ENCODE measurements around the gene FNBP1L.
"Not testable (repeated sequence)": the region's sequence is repeated elsewhere in the genome, so short reads cannot be mapped to it uniquely, and the experiment has no call there.

Gene FNBP1L

GRCh38 chr1:93468662-93469061 is 20.7 kb downstream of the FNBP1L start:
- peaks cover 12% of the 10 kb centered on the region for H3K79me2 ChIP-seq
- H2AFZ ChIP-seq, result no peak overlapping the region
- no peak overlapping the region for H3K4me2 ChIP-seq (ENCODE audit: low read length)
- H3K9me3 ChIP-seq (ENCODE audit: control insufficient read depth, low read length), result no peaks in the 10 kb centered on the region
- H3K36me3 ChIP-seq (ENCODE audit: control insufficient read depth, insufficient read depth, low read length), result no peaks in the 10 kb centered on the region
- H3K4me1 ChIP-seq, result peaks cover 5% of the 10 kb centered on the region
- H3K27me3 ChIP-seq (ENCODE audit: control insufficient read depth, insufficient read depth, low read length), result no peaks in the 10 kb centered on the region
- TF ChIP-seq CTCF (IDR thresholded peaks at IDR 0.05), result no peak
- no peak overlapping the region for H3K9ac ChIP-seq
- H3K4me3 ChIP-seq (ENCODE audit: low read depth, low read length), result no peak overlapping the region
- no peak overlapping the region for H3K27ac ChIP-seq

GRCh38 chr1:93469223-93469622 is 21.3 kb downstream of the FNBP1L start:
- not testable (repeated sequence) for H3K36me3 ChIP-seq (ENCODE audit: control insufficient read depth, insufficient read depth, low read length); H3K4me1 ChIP-seq; H3K27me3 ChIP-seq (ENCODE audit: control insufficient read depth, insufficient read depth, low read length); H3K9me3 ChIP-seq (ENCODE audit: control insufficient read depth, low read length); H3K4me2 ChIP-seq (ENCODE audit: low read length); H3K27ac ChIP-seq; H3K9ac ChIP-seq; H2AFZ ChIP-seq; H3K4me3 ChIP-seq (ENCODE audit: low read depth, low read length)
- peaks cover 15% of the 10 kb centered on the region for H3K79me2 ChIP-seq

- Histone ChIP-seq H3K36me3 (ENCODE audit: control insufficient read depth, insufficient read depth, low read length) (no peaks in the 10 kb centered on the region), H3K9me3 (ENCODE audit: control insufficient read depth, low read length) (no peaks in the 10 kb centered on the region), H2AFZ (no peak overlapping the region), H3K9ac (no peak overlapping the region), H3K4me1 (peaks cover 5% of the 10 kb centered on the region), H3K4me2 (ENCODE audit: low read length) (no peak overlapping the region), H3K4me3 (ENCODE audit: low read depth, low read length) (no peak overlapping the region), H3K27ac (no peak overlapping the region), H3K27me3 (ENCODE audit: control insufficient read depth, insufficient read depth, low read length) (no peaks in the 10 kb centered on the region), H3K79me2 (peaks cover 18% of the 10 kb centered on the region)
- no peak for TF ChIP-seq CTCF (IDR thresholded peaks at IDR 0.05)
Observed at GRCh38 chr1:93471284-93471683, 23.4 kb downstream of the FNBP1L start.

GRCh38 chr1:93471911-93472310 is 24.0 kb downstream of the FNBP1L start:
- Histone ChIP-seq H2AFZ (no peak overlapping the region), H3K27me3 (ENCODE audit: control insufficient read depth, insufficient read depth, low read length) (no peaks in the 10 kb centered on the region), H3K4me3 (ENCODE audit: low read depth, low read length) (no peak overlapping the region), H3K4me2 (ENCODE audit: low read length) (no peak overlapping the region), H3K36me3 (ENCODE audit: control insufficient read depth, insufficient read depth, low read length) (no peaks in the 10 kb centered on the region), H3K79me2 (peaks cover 17% of the 10 kb centered on the region), H3K9me3 (ENCODE audit: control insufficient read depth, low read length) (no peaks in the 10 kb centered on the region), H3K4me1 (peaks cover 5% of the 10 kb centered on the region), H3K9ac (no peak overlapping the region), H3K27ac (no peak overlapping the region)
- TF ChIP-seq CTCF (IDR thresholded peaks at IDR 0.05), result no peak

- H3K9ac ChIP-seq, result no peak overlapping the region
Observed at GRCh38 chr1:93474321-93474720, 26.4 kb downstream of the FNBP1L start.

More at GRCh38 chr1:93474321-93474720, 26.4 kb downstream of the FNBP1L start:
- Histone ChIP-seq H2AFZ (no peak overlapping the region), H3K4me1 (peaks cover 5% of the 10 kb centered on the region), H3K36me3 (ENCODE audit: control insufficient read depth, insufficient read depth, low read length) (no peaks in the 10 kb centered on the region), H3K27ac (no peak overlapping the region), H3K4me3 (ENCODE audit: low read depth, low read length) (no peak overlapping the region), H3K79me2 (peaks cover 15% of the 10 kb centered on the region), H3K4me2 (ENCODE audit: low read length) (no peak overlapping the region), H3K27me3 (ENCODE audit: control insufficient read depth, insufficient read depth, low read length) (no peaks in the 10 kb centered on the region), H3K9me3 (ENCODE audit: control insufficient read depth, low read length) (no peaks in the 10 kb centered on the region)
- TF ChIP-seq CTCF (IDR thresholded peaks at IDR 0.05), result no peak

All from parathyroid adenoma (tissue), 2 donors.